OCI-LY1 (cell line): ENCODE data around the gene ZKSCAN3.
A peak's percentile ranks its signal among the peaks of the same experiment; 100 is the strongest.

ENCODE experiments used
- H2AFZ ChIP-seq: fragments of 200-600 bp; sonication (generic), shearing (Covaris generic); 2 replicates; pipeline ENCODE4 v1.6.0; 2014; ENCODE audit warnings: antibody characterized with exemption, mild to moderate bottlenecking, low read length
- H3F3A ChIP-seq: fragments of 200-600 bp; sonication (generic), shearing (Covaris generic); 2 replicates; pipeline ENCODE4 v1.6.0; 2014; ENCODE audit warnings: mild to moderate bottlenecking, antibody characterized with exemption, low read length, moderate library complexity; ENCODE audit not compliant: insufficient read depth
- H3K27ac ChIP-seq: fragments of 200-600 bp; sonication (generic); 2 replicates; pipeline ENCODE4 v1.5.1; 2014; ENCODE audit warnings: low read length, mixed run types, mild to moderate bottlenecking, low read depth; ENCODE audit not compliant: poor library complexity, severe bottlenecking
- H3K27me3 ChIP-seq: fragments of 200-600 bp; sonication (generic); 2 replicates; pipeline ENCODE4 v1.6.0; 2014; ENCODE audit warnings: antibody characterized with exemption, mild to moderate bottlenecking, low read length, moderate library complexity; ENCODE audit not compliant: insufficient read depth
- H3K36me3 ChIP-seq: fragments of 200-600 bp; sonication (generic); 2 replicates; pipeline ENCODE4 v1.6.1; 2014; ENCODE audit warnings: mild to moderate bottlenecking, antibody characterized with exemption, low read length, moderate library complexity, mixed read lengths; ENCODE audit not compliant: insufficient read depth
- H3K4me1 ChIP-seq: fragments of 200-600 bp; sonication (generic); 2 replicates; pipeline ENCODE4 v1.5.1; 2014; ENCODE audit warnings: mild to moderate bottlenecking, low read length, moderate library complexity; ENCODE audit not compliant: insufficient read depth, severe bottlenecking
- H3K4me2 ChIP-seq: fragments of 200-600 bp; sonication (generic), shearing (Covaris generic); 2 replicates; pipeline ENCODE4 v1.6.1; 2014; ENCODE audit warnings: low read length
- H3K4me3 ChIP-seq: fragments of 200-600 bp; sonication (generic); 2 replicates; pipeline ENCODE4 v1.5.1; 2014; ENCODE audit warnings: low read length, low read depth, mild to moderate bottlenecking, mixed read lengths; ENCODE audit not compliant: poor library complexity, severe bottlenecking
- H3K79me2 ChIP-seq: fragments of 200-600 bp; shearing (Covaris generic); 2 replicates; pipeline ENCODE4 v1.6.1; 2016; ENCODE audit warnings: mixed run types, low read length, mixed read lengths; ENCODE audit not compliant: insufficient read depth
- H3K9ac ChIP-seq: fragments of 200-600 bp; sonication (generic), shearing (Covaris generic); 2 replicates; pipeline ENCODE4 v1.6.1; 2014; ENCODE audit warnings: mild to moderate bottlenecking, low read length, mixed read lengths
- H3K9me2 ChIP-seq: fragments of 200-600 bp; sonication (generic), shearing (Covaris generic); 2 replicates; pipeline ENCODE4 v1.6.1; 2014; ENCODE audit warnings: low read depth, mild to moderate bottlenecking, low read length, mixed read lengths
- H3K9me3 ChIP-seq: fragments of 200-600 bp; shearing (Covaris generic); 2 replicates; pipeline ENCODE4 v1.6.1; 2014; ENCODE audit warnings: low read length, mixed read lengths
- H4K20me1 ChIP-seq: fragments of 200-600 bp; sonication (generic), shearing (Covaris generic); 2 replicates; pipeline ENCODE4 v1.6.0; 2016; ENCODE audit warnings: mild to moderate bottlenecking, low read length; ENCODE audit not compliant: insufficient read depth
- CTCF ChIP-seq: fragments of 200-600 bp; sonication (generic), shearing (Covaris generic); IDR thresholded peaks from 2 replicates; pipeline ENCODE4 v1.5.1; 2017; ENCODE audit warnings: mild to moderate bottlenecking, antibody characterized with exemption, low read length, moderate library complexity, mixed read lengths
- EZH2 ChIP-seq: fragments of 200-600 bp; sonication (generic), shearing (Covaris generic); IDR thresholded peaks from 2 replicates; pipeline ENCODE4 v1.8.0; 2017; ENCODE audit warnings: borderline replicate concordance, mixed run types, mild to moderate bottlenecking, antibody characterized with exemption, low read length, moderate library complexity, mixed read lengths

ZKSCAN3 gene

GRCh38 chr6:28370440-28370839, 20.7 kb downstream of the ZKSCAN3 start:
- Histone ChIP-seq H3K9me3 (peaks cover 6% of the 10 kb centered on the region; the same call in 1 of the 2 replicates), H3K27ac (no peak overlapping the region), H4K20me1 (no peaks in the 10 kb centered on the region), H3K36me3 (peaks cover 41% of the 10 kb centered on the region), H3K9me2 (no peaks in the 10 kb centered on the region), H3K4me3 (no peak overlapping the region), H3K27me3 (no peaks in the 10 kb centered on the region), H3F3A (peaks cover 4% of the 10 kb centered on the region), H2AFZ (no peak overlapping the region), H3K4me1 (peaks cover 13% of the 10 kb centered on the region), H3K79me2 (no peaks in the 10 kb centered on the region), H3K4me2 (no peak overlapping the region), H3K9ac (no peak overlapping the region)
- no peak for TF ChIP-seq CTCF
- TF ChIP-seq EZH2, result no peak

- Histone ChIP-seq H4K20me1 (no peaks in the 10 kb centered on the region), H3K4me3 (no peak overlapping the region), H3K27me3 (no peaks in the 10 kb centered on the region), H3K4me1 (peaks cover 13% of the 10 kb centered on the region), H2AFZ (no peak overlapping the region), H3K79me2 (no peaks in the 10 kb centered on the region), H3K4me2 (no peak overlapping the region), H3K9me3 (peaks cover 4% of the 10 kb centered on the region; the same call in 1 of the 2 replicates), H3K27ac (peak overlapping the region; percentile 4), H3K9me2 (no peaks in the 10 kb centered on the region), H3K9ac (no peak overlapping the region), H3F3A (peaks cover 4% of the 10 kb centered on the region), H3K36me3 (peaks cover 37% of the 10 kb centered on the region)
- TF ChIP-seq CTCF (no peak), EZH2 (no peak)
Measured at GRCh38 chr6:28371280-28371679, 21.5 kb downstream of the ZKSCAN3 start.

- Histone ChIP-seq H3K4me1 (peaks cover 13% of the 10 kb centered on the region), H2AFZ (peak overlapping the region; percentile 46; the same call in 1 of the 2 replicates), H3F3A (peaks cover 4% of the 10 kb centered on the region), H3K9ac (peak overlapping the region; percentile 16; the same call in 1 of the 2 replicates), H3K9me3 (0 out of 2 replicates have a peak, but pooled peaks cover 3% of the 10 kb centered on the region), H3K9me2 (no peaks in the 10 kb centered on the region), H3K27me3 (no peaks in the 10 kb centered on the region), H3K79me2 (no peaks in the 10 kb centered on the region), H3K27ac (peak overlapping the region; percentile 4), H3K4me2 (peak overlapping the region; percentile 54), H4K20me1 (no peaks in the 10 kb centered on the region), H3K4me3 (peak overlapping the region; percentile 19), H3K36me3 (peaks cover 35% of the 10 kb centered on the region)
- no peak for TF ChIP-seq EZH2
- no peak for TF ChIP-seq CTCF
Measured at GRCh38 chr6:28371706-28372451, 22.1 kb downstream of the ZKSCAN3 start.
